Prostate gland (tissue), 2 donors: ENCODE results near the gene SCFD2.

Experiments used
- CTCF ChIP-seq, 4 experiments: fragments of 200-600 bp in 2 of 4; fragments of 450-650 bp in 2 of 4; sonication (generic) in 2 of 4; IDR thresholded peaks; 1 replicate in 3 of 4; 2 replicates in 1 of 4; pipeline ENCODE4 v1.5.1; 2016 to 2019; ENCODE audit warnings: antibody characterized with exemption in 4 of 4, mild to moderate bottlenecking in 2 of 4, moderate library complexity in 2 of 4
- POLR2A ChIP-seq: fragments of 450-650 bp; IDR thresholded peaks from one replicate; pipeline ENCODE4 v1.6.1; 2016; ENCODE audit warnings: antibody characterized with exemption, mild to moderate bottlenecking

- TF ChIP-seq POLR2A (no peak), CTCF (IDR thresholded peaks at IDR 0.05) (no peak)
Observed at GRCh38 chr4:53014881-53015280, 351.0 kb downstream of the SCFD2 start.
